ENCODE measurements around the gene SUMF2.

DNA sequence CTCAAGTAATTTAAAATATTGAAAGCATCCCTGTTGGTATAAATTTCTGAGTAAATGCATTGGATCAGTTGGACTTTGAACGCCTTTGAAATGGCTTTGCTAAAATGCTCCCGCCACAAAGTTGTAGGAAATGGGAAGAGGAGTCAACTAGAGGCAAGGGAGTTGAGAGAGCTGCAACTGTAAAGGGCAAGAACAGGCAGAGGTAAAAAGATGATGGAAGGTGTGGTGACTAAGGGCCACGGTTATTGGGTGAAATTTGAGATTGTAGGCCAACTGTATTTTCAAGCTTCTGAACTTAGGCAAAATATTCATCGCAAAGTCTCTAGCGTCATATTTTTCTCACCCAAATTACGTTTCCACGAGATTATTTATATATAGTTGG lies 595 bp upstream of the SUMF2 start:
- TF ChIP-seq, protein P1, sequence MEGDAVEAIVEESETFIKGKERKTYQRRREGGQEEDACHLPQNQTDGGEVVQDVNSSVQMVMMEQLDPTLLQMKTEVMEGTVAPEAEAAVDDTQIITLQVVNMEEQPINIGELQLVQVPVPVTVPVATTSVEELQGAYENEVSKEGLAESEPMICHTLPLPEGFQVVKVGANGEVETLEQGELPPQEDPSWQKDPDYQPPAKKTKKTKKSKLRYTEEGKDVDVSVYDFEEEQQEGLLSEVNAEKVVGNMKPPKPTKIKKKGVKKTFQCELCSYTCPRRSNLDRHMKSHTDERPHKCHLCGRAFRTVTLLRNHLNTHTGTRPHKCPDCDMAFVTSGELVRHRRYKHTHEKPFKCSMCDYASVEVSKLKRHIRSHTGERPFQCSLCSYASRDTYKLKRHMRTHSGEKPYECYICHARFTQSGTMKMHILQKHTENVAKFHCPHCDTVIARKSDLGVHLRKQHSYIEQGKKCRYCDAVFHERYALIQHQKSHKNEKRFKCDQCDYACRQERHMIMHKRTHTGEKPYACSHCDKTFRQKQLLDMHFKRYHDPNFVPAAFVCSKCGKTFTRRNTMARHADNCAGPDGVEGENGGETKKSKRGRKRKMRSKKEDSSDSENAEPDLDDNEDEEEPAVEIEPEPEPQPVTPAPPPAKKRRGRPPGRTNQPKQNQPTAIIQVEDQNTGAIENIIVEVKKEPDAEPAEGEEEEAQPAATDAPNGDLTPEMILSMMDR (IDR thresholded peaks at IDR 0.05): no peak
- TF ChIP-seq EP300 (IDR thresholded peaks at IDR 0.05): no peak

All from suprapubic skin (tissue), 3 donors.